Caki2 (cell line): ENCODE measurements around the gene CDC42EP4. TPM values are rescaled to one million over a fixed set of nuclear protein-coding genes. Genes with fewer than 3 reads are reported as not detected.

Source experiments
- DNase-seq: peaks from one replicate; pipeline ENCODE4 v3.0.0-alpha.2; 2015; ENCODE audit warnings: low read depth
- in situ Hi-C: cut with HindIII; loops from 2 replicates; pipeline ENCODE4 v1.10.0; 2016; ENCODE audit warnings: low sequenced_read_pairs, low pct_unique_long_range_greater_than_20kb, mixed read lengths
- total RNA-seq: library from RNA; depleted of rRNA; stranded (reverse); fragments of >200 nt; shearing (Covaris generic); gene quantifications from 2 replicates; pipeline ENCODE4 v1.2.3, GENCODE V29; 2014; ENCODE audit warnings: low replicate concordance; rRNA removed

The CDC42EP4 gene
- total RNA-seq, 1 experiment from 2014 or later = 50.8 TPM

- in situ Hi-C loops = no loop called here
- DNase-seq = no peak
These were observed 64.1 kb downstream of the CDC42EP4 start for GRCh38 chr17:73247726-73248125.

- in situ Hi-C loops = no loop called here
- DNase-seq = no peak
These were observed 71.2 kb downstream of the CDC42EP4 start for GRCh38 chr17:73240561-73240960.

- in situ Hi-C loops = no loop called here
- DNase-seq = no peak
These were observed 74.1 kb downstream of the CDC42EP4 start for GRCh38 chr17:73237714-73238113.

GRCh38 chr17:73234736-73235135 is 77.1 kb downstream of the CDC42EP4 start:
- in situ Hi-C loops = no loop called here
- no peak for DNase-seq

Other genes starting within 250 kb of the CDC42EP4 start
- 24.8 and 28.1 TPM in 2 replicates for gene SLC39A11, start 219.3 kb downstream of the CDC42EP4 start, total RNA-seq
- not detected in 2 replicates for gene SSTR2, start 147.0 kb downstream of the CDC42EP4 start, total RNA-seq
- gene COG1, start 118.9 kb downstream of the CDC42EP4 start, total RNA-seq = 19.6 and 20.6 TPM in 2 replicates
- gene CPSF4L, start 50.1 kb downstream of the CDC42EP4 start, total RNA-seq = not detected in 2 replicates